B cell (primary cell): Measurements from ENCODE around the gene ZNF638. TPM values are rescaled to one million over a fixed set of nuclear protein-coding genes. Genes with fewer than 3 reads are reported as not detected.

Experiments used
- ATAC-seq: fragments of 200-7000 bp; cut with Tn5 transposase; one replicate; pipeline ENCODE4 v1.10.0; 2021; ENCODE audit warnings: low read depth, mild to moderate bottlenecking, moderate number of reproducible peaks, moderate library complexity
- CTCF ChIA-PET: fragments of 350-600 bp; sonication (Branson Sonifier 250); formaldehyde crosslinking; loops from one replicate; lab custom pipeline; 2021; ENCODE audit warnings: antibody characterized with exemption, inconsistent platforms; lab: Charles Lee
- POLR2A ChIA-PET: fragments of 350-600 bp; sonication (Branson Sonifier 250); formaldehyde crosslinking; loops from one replicate; lab custom pipeline; 2021; ENCODE audit warnings: antibody characterized with exemption; lab: Charles Lee
- DNase-seq: peaks from one replicate; pipeline ENCODE4 v3.0.0; 2013
- H2AFZ ChIP-seq: 2 replicates; pipeline ENCODE4 v1.6.1; 2012; ENCODE audit warnings: mild to moderate bottlenecking, low read depth, low read length; ENCODE audit not compliant: insufficient read depth, poor library complexity, severe bottlenecking
- H3K27ac ChIP-seq, 2 donors: 1 replicate in 1 of 2; 2 replicates in 1 of 2; pipeline ENCODE4 v1.5.1; 2012 to 2013; ENCODE audit warnings: low read length in 2 of 2, mild to moderate bottlenecking in 2 of 2, moderate library complexity in 1 of 2
- H3K27me3 ChIP-seq, 4 experiments: fragments of 200-600 bp in 1 of 4; sonication (generic) in 1 of 4; replicated peaks in 1 of 4; 1 replicate in 2 of 4; 2 replicates in 2 of 4; pipeline versions ENCODE4 v1.6.1 to v1.7.0; 2013 to 2016; ENCODE audit warnings: low read length in 3 of 4, mild to moderate bottlenecking in 2 of 4, mixed read lengths in 1 of 4, moderate library complexity in 1 of 4; ENCODE audit not compliant: insufficient read depth in 4 of 4, control insufficient read depth in 3 of 4; ENCODE audit errors: control extremely low read depth in 1 of 4
- H3K36me3 ChIP-seq, 2 experiments: replicated peaks in 1 of 2; 1 replicate in 1 of 2; 2 replicates in 1 of 2; pipeline versions ENCODE4 v1.6.1 to v1.7.1; 2013; ENCODE audit warnings: low read length in 1 of 2; ENCODE audit not compliant: insufficient read depth in 2 of 2, control insufficient read depth in 1 of 2; ENCODE audit errors: control extremely low read depth in 1 of 2, extremely low read depth in 1 of 2
- H3K4me1 ChIP-seq, 2 donors: fragments of 200-600 bp in 1 of 2; sonication (generic) in 1 of 2; 1 replicate in 1 of 2; 2 replicates in 1 of 2; pipeline versions ENCODE4 v1.5.1 to v1.6.1; 2013 to 2017; ENCODE audit warnings: low read length in 2 of 2; ENCODE audit not compliant: control insufficient read depth in 2 of 2, insufficient read depth in 2 of 2
- H3K4me2 ChIP-seq: replicated peaks from 2 replicates; pipeline ENCODE3; 2012; ENCODE audit warnings: mild to moderate bottlenecking, low read depth, low read length; ENCODE audit not compliant: poor library complexity, severe bottlenecking
- H3K4me3 ChIP-seq, 5 experiments: fragments of 200-600 bp in 1 of 5; sonication (generic) in 1 of 5; 1 replicate in 3 of 5; 2 replicates in 2 of 5; pipeline versions ENCODE4 v1.5.1 to v1.7.0; 2011 to 2016; ENCODE audit warnings: low read length in 4 of 5, mild to moderate bottlenecking in 4 of 5, low read depth in 2 of 5, control low read depth in 1 of 5, moderate library complexity in 1 of 5; ENCODE audit not compliant: insufficient read depth in 1 of 5; ENCODE audit errors: control extremely low read depth in 1 of 5, extremely low read depth in 1 of 5
- H3K79me2 ChIP-seq: fragments of 200-600 bp; sonication (generic); one replicate; pipeline ENCODE4 v1.6.0; 2016; ENCODE audit warnings: low read length; ENCODE audit not compliant: control insufficient read depth, insufficient read depth
- H3K9ac ChIP-seq: fragments of 200-600 bp; sonication (generic); 2 replicates; pipeline ENCODE4 v1.6.1; 2017; ENCODE audit warnings: mild to moderate bottlenecking, low read length, moderate library complexity
- H3K9me3 ChIP-seq, 3 donors: one replicate each; pipeline versions ENCODE4 v1.6.1 to v1.7.1; 2013; ENCODE audit warnings: low read length in 2 of 3; ENCODE audit not compliant: control insufficient read depth in 2 of 3, insufficient read depth in 1 of 3; ENCODE audit errors: control extremely low read depth in 1 of 3
- H4K20me1 ChIP-seq: 2 replicates; pipeline ENCODE4 v1.6.0; 2012; ENCODE audit warnings: mild to moderate bottlenecking, low read length; ENCODE audit not compliant: insufficient read depth, control insufficient read depth, poor library complexity, severe bottlenecking
- H3K27ac Mint-ChIP-seq: one replicate; pipeline ENCODE4 v1.8.0; 2021; ENCODE audit warnings: mixed read lengths
- H3K27me3 Mint-ChIP-seq: one replicate; pipeline ENCODE4 v1.8.0; 2021; ENCODE audit warnings: mixed read lengths
- H3K4me1 Mint-ChIP-seq: one replicate; pipeline ENCODE4 v1.8.0; 2021; ENCODE audit warnings: mixed read lengths
- H3K4me3 Mint-ChIP-seq: one replicate; pipeline ENCODE4 v1.8.0; 2021; ENCODE audit warnings: mixed read lengths
- H3K9me3 Mint-ChIP-seq: one replicate; pipeline ENCODE4 v1.8.0; 2022; ENCODE audit warnings: mixed read lengths; ENCODE audit not compliant: insufficient read depth
- EZH2 ChIP-seq: IDR thresholded peaks from 2 replicates; pipeline ENCODE4 v1.6.1; 2012; ENCODE audit warnings: borderline replicate concordance, low read depth, mild to moderate bottlenecking, moderate library complexity, low read length; ENCODE audit not compliant: insufficient read depth, poor library complexity, severe bottlenecking
- WGBS: methylation state at CpG from one replicate; pipeline ENCODE4 v1.1.5; 2013; ENCODE audit warnings: missing lambda C conversion rate; ENCODE audit not compliant: insufficient coverage; 5-methylcytosine and 5-hydroxymethylcytosine counted together
- intact Hi-C: fragments of 100-400 bp; cut with micrococcal nuclease; formaldehyde crosslinking; loops from one replicate; pipeline ENCODE4 v1.10.0; 2022
- polyA plus RNA-seq: library from polyadenylated mRNA; depleted of rRNA; stranded (reverse); fragments of >200 nt; gene quantifications from 2 replicates; pipeline ENCODE4 v1.2.3, GENCODE V29; 2012
- total RNA-seq, 2 donors: library from RNA; stranded (reverse); fragments of 120-200 nt in 1 of 2; gene quantifications; 1 replicate in 1 of 2; 2 replicates in 1 of 2; pipeline versions ENCODE4 v1.2.3 to v1.2.4, GENCODE V29; 2013 to 2022
- TF ChIP-seq, protein P1 (sequence below): fragments of 200-600 bp; IDR thresholded peaks from one replicate; pipeline ENCODE4 v1.8.0; 2022; ENCODE audit warnings: antibody characterized with exemption, mild to moderate bottlenecking

ZNF638 gene
- total and polyA plus RNA-seq, 2 donors (not counting 1 experiment from before 2014, with no cell fraction given), result 60.1 to 221 TPM

DNA sequence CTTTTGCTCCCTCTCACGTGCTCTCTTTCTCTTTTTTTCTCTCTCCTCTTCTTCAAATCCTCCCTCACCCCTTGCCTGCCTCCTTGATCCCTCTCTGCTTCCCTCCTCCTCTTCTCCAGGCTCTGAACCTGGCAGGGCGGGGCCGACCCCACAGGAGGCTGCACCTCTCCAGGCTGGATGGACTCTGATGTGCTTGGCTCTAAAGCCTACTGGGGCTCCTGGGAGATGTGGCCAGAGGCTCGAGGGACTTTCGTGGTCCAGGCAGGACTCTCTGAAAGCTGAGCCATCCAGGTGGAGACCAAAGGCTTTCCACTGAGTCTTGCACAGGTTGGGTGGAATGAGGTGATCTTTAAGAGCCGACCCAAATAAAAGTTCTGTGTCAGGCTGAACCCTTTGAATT, 147.2 kb downstream of the ZNF638 start:
- DNase-seq (no peak), ATAC-seq (no peak)
- Histone ChIP-seq H3K4me3 (no peak overlapping the region), H3K79me2 (no peaks in the 10 kb centered on the region), H4K20me1 (no peaks in the 10 kb centered on the region), H3K9ac (no peak overlapping the region), H3K9me3 (no peaks in the 10 kb centered on the region), H3K36me3 (no peaks in the 10 kb centered on the region), H3K27ac (no peak overlapping the region), H3K27me3 (peaks cover 0 to 3% (median 0%) of the 10 kb centered on the region in 4 experiments), H3K4me1 (no peaks in the 10 kb centered on the region), H2AFZ (no peak overlapping the region), H3K4me2 (no peak overlapping the region)
- Mint-ChIP-seq H3K27me3 (peaks cover 8% of the 10 kb centered on the region), H3K4me3 (no peak overlapping the region), H3K4me1 (peaks cover 5% of the 10 kb centered on the region), H3K9me3 (no peaks in the 10 kb centered on the region), H3K27ac (no peak overlapping the region)
- ChIA-PET POLR2A (no interaction called here), CTCF (no interaction called here)
- intact Hi-C loops, result no loop called here
- TF ChIP-seq, protein P1, sequence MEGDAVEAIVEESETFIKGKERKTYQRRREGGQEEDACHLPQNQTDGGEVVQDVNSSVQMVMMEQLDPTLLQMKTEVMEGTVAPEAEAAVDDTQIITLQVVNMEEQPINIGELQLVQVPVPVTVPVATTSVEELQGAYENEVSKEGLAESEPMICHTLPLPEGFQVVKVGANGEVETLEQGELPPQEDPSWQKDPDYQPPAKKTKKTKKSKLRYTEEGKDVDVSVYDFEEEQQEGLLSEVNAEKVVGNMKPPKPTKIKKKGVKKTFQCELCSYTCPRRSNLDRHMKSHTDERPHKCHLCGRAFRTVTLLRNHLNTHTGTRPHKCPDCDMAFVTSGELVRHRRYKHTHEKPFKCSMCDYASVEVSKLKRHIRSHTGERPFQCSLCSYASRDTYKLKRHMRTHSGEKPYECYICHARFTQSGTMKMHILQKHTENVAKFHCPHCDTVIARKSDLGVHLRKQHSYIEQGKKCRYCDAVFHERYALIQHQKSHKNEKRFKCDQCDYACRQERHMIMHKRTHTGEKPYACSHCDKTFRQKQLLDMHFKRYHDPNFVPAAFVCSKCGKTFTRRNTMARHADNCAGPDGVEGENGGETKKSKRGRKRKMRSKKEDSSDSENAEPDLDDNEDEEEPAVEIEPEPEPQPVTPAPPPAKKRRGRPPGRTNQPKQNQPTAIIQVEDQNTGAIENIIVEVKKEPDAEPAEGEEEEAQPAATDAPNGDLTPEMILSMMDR, result no peak
- no peak for TF ChIP-seq EZH2
- 94% methylated on average over 5 of the region's 6 CpGs for WGBS

DNA sequence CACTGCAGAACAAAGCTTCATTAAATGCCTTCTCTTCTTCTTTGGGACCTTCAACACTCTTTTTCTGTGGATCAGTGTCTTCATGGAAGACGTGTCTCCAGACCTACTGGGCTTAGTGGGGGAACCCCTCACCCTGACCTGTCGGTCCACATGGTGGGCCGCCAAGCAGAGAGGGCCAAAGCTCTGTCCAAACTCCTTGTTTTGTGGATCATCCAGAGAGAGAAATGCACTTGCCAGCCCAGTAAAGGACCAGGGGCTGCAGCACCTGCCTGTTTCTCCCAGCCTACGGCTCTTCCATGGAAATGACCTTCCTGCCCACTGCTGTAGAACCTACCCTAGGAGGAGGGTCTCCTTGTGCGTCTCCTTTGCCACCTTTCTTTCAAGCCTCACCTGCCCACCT, 147.7 kb downstream of the ZNF638 start:
- Histone ChIP-seq H3K4me2 (no peak overlapping the region), H3K27ac (no peak overlapping the region), H3K36me3 (no peaks in the 10 kb centered on the region), H2AFZ (no peak overlapping the region), H3K4me3 (no peak overlapping the region), H3K4me1 (no peaks in the 10 kb centered on the region), H3K79me2 (no peaks in the 10 kb centered on the region), H3K9me3 (no peaks in the 10 kb centered on the region), H4K20me1 (no peaks in the 10 kb centered on the region), H3K9ac (no peak overlapping the region), H3K27me3 (peaks cover 0 to 3% (median 0%) of the 10 kb centered on the region in 4 experiments)
- Mint-ChIP-seq H3K27ac (no peak overlapping the region), H3K9me3 (no peaks in the 10 kb centered on the region), H3K4me3 (no peak overlapping the region), H3K4me1 (peaks cover 3% of the 10 kb centered on the region), H3K27me3 (peaks cover 8% of the 10 kb centered on the region)
- intact Hi-C loops, result no loop called here
- no peak for DNase-seq
- ChIA-PET CTCF (no interaction called here), POLR2A (no interaction called here)
- no peak for ATAC-seq
- WGBS, result 85% methylated on average over 5 of the region's 5 CpGs
- TF ChIP-seq EZH2, result no peak
- TF ChIP-seq, protein P1, result no peak
